Endothelial cell of umbilical vein (primary cell): ENCODE data around the gene HMGXB4. TPM values are rescaled to one million over a fixed set of nuclear protein-coding genes. Genes with fewer than 3 reads are reported as not detected.

Experiments used
- BruUV-seq: library from RNA; stranded (reverse); fragments of 400-500 nt; replicated peaks from 2 replicates; lab custom pipeline; 2021; lab: Mats Ljungman, UMichigan
- CTCF ChIA-PET: fragments of 300-600, 350-600 bp; sonication (Branson Sonifier 250); formaldehyde crosslinking; loops from one replicate; lab custom pipeline; 2021; ENCODE audit warnings: antibody characterized with exemption, inconsistent platforms; lab: Charles Lee
- POLR2A ChIA-PET: fragments of 300-600, 350-600 bp; sonication (Branson Sonifier 250); formaldehyde crosslinking; loops from one replicate; lab custom pipeline; 2021; ENCODE audit warnings: antibody characterized with exemption, inconsistent platforms; lab: Charles Lee
- DNase-seq: peaks from one replicate; pipeline ENCODE4 v3.0.0-alpha.2; 2011; ENCODE audit warnings: low read depth, low spot score
- FAIRE-seq: peaks from 2 replicates; lab custom pipeline; 2011; peaks lifted over from hg19 to GRCh38; lab: Jason Lieb, UNC
- H2AFZ ChIP-seq: 2 replicates; pipeline ENCODE4 v1.6.0; 2012; ENCODE audit warnings: low read depth, low read length, control low read depth, inconsistent platforms
- H3K27ac ChIP-seq: 2 replicates; pipeline ENCODE4 v1.5.1; 2011; ENCODE audit warnings: low read depth, mild to moderate bottlenecking, control low read depth, low read length, moderate library complexity; ENCODE audit not compliant: insufficient read depth
- H3K27me3 ChIP-seq, 2 experiments: 2 replicates each; pipeline versions ENCODE4 v1.6.0 to v1.6.1; 2011; ENCODE audit warnings: low read length in 2 of 2, mixed read lengths in 1 of 2; ENCODE audit not compliant: control insufficient read depth in 2 of 2, insufficient read depth in 2 of 2
- H3K36me3 ChIP-seq, 2 experiments: 2 replicates in 1 of 2; 3 replicates in 1 of 2; pipeline ENCODE4 v1.5.1; 2011; ENCODE audit warnings: low read length in 2 of 2, mild to moderate bottlenecking in 1 of 2, moderate library complexity in 1 of 2; ENCODE audit not compliant: control insufficient read depth in 2 of 2, insufficient read depth in 2 of 2; ENCODE audit errors: extremely low read depth in 1 of 2
- H3K4me1 ChIP-seq: 3 replicates; pipeline ENCODE4 v1.5.1; 2011; ENCODE audit warnings: mild to moderate bottlenecking, low read length; ENCODE audit not compliant: control insufficient read depth, insufficient read depth; ENCODE audit errors: extremely low read depth
- H3K4me2 ChIP-seq: 2 replicates; pipeline ENCODE4 v1.6.1; 2011; ENCODE audit warnings: low read length, control low read depth, mixed read lengths; ENCODE audit not compliant: insufficient read depth
- H3K4me3 ChIP-seq, 3 experiments: fragments of 200-600 bp in 1 of 3; sonication (generic), shearing (Covaris generic) in 1 of 3; replicated peaks in 1 of 3; 2 replicates each; pipeline ENCODE4 v1.5.1; 2011 to 2016; ENCODE audit warnings: control low read depth in 3 of 3, low read length in 3 of 3, mild to moderate bottlenecking in 2 of 3, inconsistent platforms in 1 of 3, low read depth in 1 of 3, moderate library complexity in 1 of 3; ENCODE audit not compliant: insufficient read depth in 1 of 3
- H3K79me2 ChIP-seq: 2 replicates; pipeline ENCODE4 v1.6.0; 2012; ENCODE audit warnings: low read length, inconsistent platforms; ENCODE audit not compliant: control insufficient read depth, insufficient read depth
- H3K9ac ChIP-seq: replicated peaks from 2 replicates; pipeline ENCODE3; 2011; ENCODE audit warnings: low read length, control low read depth; ENCODE audit not compliant: insufficient read depth; ENCODE audit errors: extremely low read depth
- H3K9me1 ChIP-seq: replicated peaks from 3 replicates; pipeline ENCODE4 v1.6.0; 2011; ENCODE audit warnings: mild to moderate bottlenecking, low read length; ENCODE audit not compliant: control insufficient read depth, insufficient read depth; ENCODE audit errors: extremely low read depth
- H3K9me3 ChIP-seq: replicated peaks from 2 replicates; pipeline ENCODE4 v1.5.1; 2012; ENCODE audit warnings: low read length, inconsistent platforms; ENCODE audit not compliant: control insufficient read depth, insufficient read depth
- H4K20me1 ChIP-seq: replicated peaks from 2 replicates; pipeline ENCODE3; 2011; ENCODE audit warnings: mild to moderate bottlenecking, low read length; ENCODE audit not compliant: control insufficient read depth, insufficient read depth; ENCODE audit errors: extremely low read depth
- EZH2 ChIP-seq: IDR thresholded peaks from 2 replicates; pipeline ENCODE4 v1.6.1; 2012; ENCODE audit warnings: borderline replicate concordance, low read depth, mild to moderate bottlenecking, moderate library complexity, low read length, inconsistent platforms; ENCODE audit not compliant: severe bottlenecking
- FOS ChIP-seq: IDR thresholded peaks from 2 replicates; pipeline ENCODE4 v1.6.1; 2011; ENCODE audit warnings: mild to moderate bottlenecking, low read length, moderate library complexity, borderline replicate concordance; ENCODE audit not compliant: insufficient read depth
- dilution Hi-C: fragments of 300-500 bp; cut with MboI; formaldehyde crosslinking; loops from one replicate; pipeline ENCODE4 v1.15.0; 2019; ENCODE audit warnings: low sequenced_read_pairs; ENCODE audit not compliant: extremely low pct_ligation_motif_present
- intact Hi-C: fragments of 100-400 bp; cut with micrococcal nuclease; formaldehyde crosslinking; loops from one replicate; pipeline ENCODE4 v1.10.0; 2022
- polyA plus RNA-seq, 4 experiments: library from polyadenylated mRNA; depleted of rRNA in 3 of 4; stranded (reverse) in 3 of 4; unstranded in 1 of 4; fragments of >200 nt; gene quantifications; 2 replicates each; pipeline versions ENCODE4 v1.2.1 to v1.2.3, GENCODE V29; 2011 to 2012; ENCODE audit warnings: missing spikeins in 1 of 4
- total RNA-seq: library from RNA; stranded (reverse); gene quantifications from 2 replicates; pipeline ENCODE4 v1.2.3, GENCODE V29; 2021
- TF ChIP-seq, protein P1 (sequence below), 2 donors: IDR thresholded peaks; 1 replicate in 1 of 2; 2 replicates in 1 of 2; pipeline ENCODE4 v1.5.1; 2011; ENCODE audit warnings: low read length in 2 of 2, mild to moderate bottlenecking in 2 of 2, moderate library complexity in 2 of 2, control low read depth in 1 of 2, inconsistent platforms in 1 of 2, low read depth in 1 of 2; ENCODE audit not compliant: insufficient read depth in 1 of 2; ENCODE audit errors: extremely low read depth in 1 of 2

The HMGXB4 gene
- total and polyA plus RNA-seq, 2 donors (not counting 3 experiments of a cell fraction or from before 2014, with no cell fraction given), result 12.2 to 30.5 TPM

DNA sequence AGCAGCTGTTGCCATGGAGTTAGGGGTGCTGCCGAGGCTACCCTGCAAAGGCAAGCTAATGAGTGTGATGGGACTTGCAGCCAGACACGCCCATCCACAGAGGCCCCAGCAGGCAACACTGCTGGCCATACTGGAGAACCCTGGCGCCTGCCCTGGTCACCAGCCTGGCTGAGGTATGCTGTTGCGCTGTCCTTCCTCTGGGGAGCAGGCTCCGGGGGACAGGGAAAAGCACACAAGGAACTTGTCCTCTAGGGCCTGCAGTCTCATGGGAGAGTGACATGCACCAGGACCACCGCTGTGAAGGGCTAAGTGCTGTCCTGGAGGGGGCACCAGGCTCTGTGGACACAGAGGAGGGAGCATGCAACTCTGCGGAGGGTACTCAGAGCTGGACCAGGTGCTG is 78.2 kb downstream of the HMGXB4 start:
- Histone ChIP-seq H3K4me3 (no peak overlapping the region), H4K20me1 (no peaks in the 10 kb centered on the region), H3K9me3 (no peaks in the 10 kb centered on the region), H3K36me3 (peaks cover 2 to 53% of the 10 kb centered on the region in 2 experiments), H3K9me1 (no peaks in the 10 kb centered on the region), H3K9ac (no peak overlapping the region), H3K27me3 (no peaks in the 10 kb centered on the region), H2AFZ (no peak overlapping the region), H3K27ac (no peak overlapping the region), H3K4me2 (no peak overlapping the region), H3K79me2 (no peaks in the 10 kb centered on the region), H3K4me1 (peaks cover 3% of the 10 kb centered on the region)
- TF ChIP-seq, protein P1, sequence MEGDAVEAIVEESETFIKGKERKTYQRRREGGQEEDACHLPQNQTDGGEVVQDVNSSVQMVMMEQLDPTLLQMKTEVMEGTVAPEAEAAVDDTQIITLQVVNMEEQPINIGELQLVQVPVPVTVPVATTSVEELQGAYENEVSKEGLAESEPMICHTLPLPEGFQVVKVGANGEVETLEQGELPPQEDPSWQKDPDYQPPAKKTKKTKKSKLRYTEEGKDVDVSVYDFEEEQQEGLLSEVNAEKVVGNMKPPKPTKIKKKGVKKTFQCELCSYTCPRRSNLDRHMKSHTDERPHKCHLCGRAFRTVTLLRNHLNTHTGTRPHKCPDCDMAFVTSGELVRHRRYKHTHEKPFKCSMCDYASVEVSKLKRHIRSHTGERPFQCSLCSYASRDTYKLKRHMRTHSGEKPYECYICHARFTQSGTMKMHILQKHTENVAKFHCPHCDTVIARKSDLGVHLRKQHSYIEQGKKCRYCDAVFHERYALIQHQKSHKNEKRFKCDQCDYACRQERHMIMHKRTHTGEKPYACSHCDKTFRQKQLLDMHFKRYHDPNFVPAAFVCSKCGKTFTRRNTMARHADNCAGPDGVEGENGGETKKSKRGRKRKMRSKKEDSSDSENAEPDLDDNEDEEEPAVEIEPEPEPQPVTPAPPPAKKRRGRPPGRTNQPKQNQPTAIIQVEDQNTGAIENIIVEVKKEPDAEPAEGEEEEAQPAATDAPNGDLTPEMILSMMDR (IDR thresholded peaks at IDR 0.05; ENCODE audit: extremely low read depth in 1 of 2, insufficient read depth in 1 of 2, low read depth in 1 of 2, low read length in 2 of 2), result no peak
- TF ChIP-seq EZH2, result no peak
- TF ChIP-seq FOS, result no peak
- intact Hi-C loops (no loop called here), dilution Hi-C loops (no loop called here)
- CTCF ChIA-PET, result interaction anchor here (1.6 kb wide), 1 partner anchor 9 kb away, joined by 3 read pairs; no protein-coding TSS in a partner anchor
- POLR2A ChIA-PET, result no interaction called here
- DNase-seq, result no peak
- FAIRE-seq, result no peak
- no TSS peak for BruUV-seq
